HL-60 (cell line): Measurements from ENCODE around the gene RASA2.

Experiments
- DNase-seq, 2 experiments: peaks; one replicate each; pipeline ENCODE4 v3.0.0-alpha.2; 2010 to 2020; ENCODE audit warnings: low read depth in 1 of 2, low spot score in 1 of 2
- H3K27ac ChIP-seq: fragments of 250-450 bp; sonication (Bioruptor Pico); replicated peaks from 2 replicates; pipeline ENCODE4 v1.5.1; 2020; ENCODE audit warnings: mild to moderate bottlenecking, moderate library complexity
- H3K27me3 ChIP-seq: fragments of 250-450 bp; sonication (Bioruptor Pico); 2 replicates; pipeline ENCODE4 v1.5.1; 2021; ENCODE audit warnings: mild to moderate bottlenecking, moderate library complexity; ENCODE audit not compliant: insufficient read depth, poor library complexity, severe bottlenecking
- H3K4me3 ChIP-seq: replicated peaks from 2 replicates; pipeline ENCODE4 v1.5.1; 2011; ENCODE audit warnings: mild to moderate bottlenecking, control low read depth, low read length; ENCODE audit not compliant: insufficient read depth
- GABPA ChIP-seq: IDR thresholded peaks from 2 replicates; pipeline ENCODE4 v1.6.1; 2012; ENCODE audit warnings: low read depth
- POLR2AphosphoS5 ChIP-seq: IDR thresholded peaks from 2 replicates; pipeline ENCODE4 v1.6.1; 2012; ENCODE audit warnings: low read depth
- REST ChIP-seq: IDR thresholded peaks from 2 replicates; pipeline ENCODE4 v1.6.1; 2012; ENCODE audit warnings: low read depth; ENCODE audit not compliant: insufficient replicate concordance
- SPI1 ChIP-seq: IDR thresholded peaks from 2 replicates; pipeline ENCODE4 v1.6.1; 2012; ENCODE audit warnings: low read depth, mild to moderate bottlenecking, borderline replicate concordance
- TF ChIP-seq, protein P1 (sequence below): IDR thresholded peaks from one replicate; pipeline ENCODE4 v1.5.1; 2011; ENCODE audit warnings: low read length, control low read depth, inconsistent platforms; ENCODE audit not compliant: insufficient read depth

RASA2 gene

GRCh38 chr3:141553055-141553454, 66.2 kb downstream of the RASA2 start:
- Histone ChIP-seq H3K27ac (no peak overlapping the region), H3K27me3 (no peaks in the 10 kb centered on the region), H3K4me3 (no peak overlapping the region)
- peak in 1 of 2 experiments; percentile 60 for DNase-seq
- TF ChIP-seq REST (no peak), POLR2AphosphoS5 (no peak), SPI1 (no peak), GABPA (no peak)
- TF ChIP-seq, protein P1, sequence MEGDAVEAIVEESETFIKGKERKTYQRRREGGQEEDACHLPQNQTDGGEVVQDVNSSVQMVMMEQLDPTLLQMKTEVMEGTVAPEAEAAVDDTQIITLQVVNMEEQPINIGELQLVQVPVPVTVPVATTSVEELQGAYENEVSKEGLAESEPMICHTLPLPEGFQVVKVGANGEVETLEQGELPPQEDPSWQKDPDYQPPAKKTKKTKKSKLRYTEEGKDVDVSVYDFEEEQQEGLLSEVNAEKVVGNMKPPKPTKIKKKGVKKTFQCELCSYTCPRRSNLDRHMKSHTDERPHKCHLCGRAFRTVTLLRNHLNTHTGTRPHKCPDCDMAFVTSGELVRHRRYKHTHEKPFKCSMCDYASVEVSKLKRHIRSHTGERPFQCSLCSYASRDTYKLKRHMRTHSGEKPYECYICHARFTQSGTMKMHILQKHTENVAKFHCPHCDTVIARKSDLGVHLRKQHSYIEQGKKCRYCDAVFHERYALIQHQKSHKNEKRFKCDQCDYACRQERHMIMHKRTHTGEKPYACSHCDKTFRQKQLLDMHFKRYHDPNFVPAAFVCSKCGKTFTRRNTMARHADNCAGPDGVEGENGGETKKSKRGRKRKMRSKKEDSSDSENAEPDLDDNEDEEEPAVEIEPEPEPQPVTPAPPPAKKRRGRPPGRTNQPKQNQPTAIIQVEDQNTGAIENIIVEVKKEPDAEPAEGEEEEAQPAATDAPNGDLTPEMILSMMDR, result no peak

GRCh38 chr3:141556034-141556433, 69.2 kb downstream of the RASA2 start:
- Histone ChIP-seq H3K4me3 (no peak overlapping the region), H3K27me3 (no peaks in the 10 kb centered on the region), H3K27ac (no peak overlapping the region)
- DNase-seq, result no peak
- TF ChIP-seq SPI1, result no peak
- TF ChIP-seq, protein P1, result no peak
- no peak for TF ChIP-seq GABPA
- TF ChIP-seq REST, result no peak

DNA sequence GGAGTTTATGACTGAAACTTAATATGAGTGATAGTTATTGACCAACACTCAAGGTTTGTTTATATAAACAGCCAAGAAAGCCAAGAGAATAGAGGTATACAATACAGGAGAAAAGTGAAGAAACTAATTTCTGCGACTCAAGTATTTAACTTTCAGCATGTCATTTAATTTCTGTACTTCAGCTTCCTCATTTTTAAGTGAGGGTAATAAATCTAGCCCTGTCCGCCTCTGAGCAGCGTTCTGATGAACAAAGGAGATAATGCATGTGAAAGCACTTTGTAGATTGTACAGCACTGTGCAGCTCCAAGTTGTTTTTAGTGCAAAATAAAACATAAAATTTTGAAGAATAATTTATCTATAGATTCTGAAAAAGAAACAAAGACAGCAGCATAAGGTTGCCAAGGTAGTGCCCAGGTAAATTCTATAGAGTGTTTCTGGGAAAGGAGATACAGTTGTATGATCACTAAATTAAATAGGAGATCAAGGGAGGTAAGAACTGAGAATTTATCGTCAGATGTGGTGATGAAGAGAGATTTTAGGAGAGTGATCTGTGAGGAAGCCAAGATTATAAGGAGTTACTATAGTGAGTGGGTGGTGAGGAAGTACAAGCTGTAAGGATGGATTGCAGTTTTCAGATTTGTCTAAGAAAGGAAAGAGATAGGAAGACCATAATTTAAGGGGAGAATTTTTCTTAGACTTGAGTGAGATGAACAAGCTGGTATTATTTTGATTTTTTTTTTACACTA, 71.3 kb downstream of the RASA2 start:
- Histone ChIP-seq H3K27me3 (no peaks in the 10 kb centered on the region), H3K27ac (no peak overlapping the region), H3K4me3 (no peak overlapping the region)
- no peak for DNase-seq
- TF ChIP-seq REST (no peak), SPI1 (no peak), POLR2AphosphoS5 (no peak)
